Keratinocyte (primary cell): ENCODE results near the gene CYTH1.

Experiments
- CTCF ChIP-seq, 3 experiments: IDR thresholded peaks in 1 of 3; conservative IDR thresholded peaks in 1 of 3; optimal IDR thresholded peaks in 1 of 3; 2 replicates in 2 of 3; 3 replicates in 1 of 3; pipeline versions ENCODE3 to v1.5.1; 2011; ENCODE audit warnings: low read length in 3 of 3, mild to moderate bottlenecking in 3 of 3, moderate library complexity in 2 of 3, control low read depth in 1 of 3, inconsistent platforms in 1 of 3; ENCODE audit not compliant: insufficient read depth in 2 of 3; ENCODE audit errors: extremely low read depth in 1 of 3
- EZH2 ChIP-seq: IDR thresholded peaks from one replicate; pipeline ENCODE4 v1.6.1; 2012; ENCODE audit warnings: inconsistent platforms, mild to moderate bottlenecking, low read length, moderate library complexity

GRCh38 chr17:78741644-78742284 is 40.3 kb downstream of the CYTH1 start:
- no peak for TF ChIP-seq CTCF (optimal IDR thresholded peaks at IDR 0.05 in 1 of 3, IDR thresholded peaks at IDR 0.05 in 1 of 3, conservative IDR thresholded peaks at IDR 0.05 in 1 of 3; ENCODE audit: extremely low read depth in 1 of 3, insufficient read depth in 2 of 3, low read length in 3 of 3)
- no peak for TF ChIP-seq EZH2
